ENCODE results near the gene COL6A1. TPM values are rescaled to one million over a fixed set of nuclear protein-coding genes. Genes with fewer than 3 reads are reported as not detected.
A peak's percentile ranks its signal among the peaks of the same experiment; 100 is the strongest.

The COL6A1 gene
- total RNA-seq, 1 experiment from 2014 or later, result 193 TPM

DNA sequence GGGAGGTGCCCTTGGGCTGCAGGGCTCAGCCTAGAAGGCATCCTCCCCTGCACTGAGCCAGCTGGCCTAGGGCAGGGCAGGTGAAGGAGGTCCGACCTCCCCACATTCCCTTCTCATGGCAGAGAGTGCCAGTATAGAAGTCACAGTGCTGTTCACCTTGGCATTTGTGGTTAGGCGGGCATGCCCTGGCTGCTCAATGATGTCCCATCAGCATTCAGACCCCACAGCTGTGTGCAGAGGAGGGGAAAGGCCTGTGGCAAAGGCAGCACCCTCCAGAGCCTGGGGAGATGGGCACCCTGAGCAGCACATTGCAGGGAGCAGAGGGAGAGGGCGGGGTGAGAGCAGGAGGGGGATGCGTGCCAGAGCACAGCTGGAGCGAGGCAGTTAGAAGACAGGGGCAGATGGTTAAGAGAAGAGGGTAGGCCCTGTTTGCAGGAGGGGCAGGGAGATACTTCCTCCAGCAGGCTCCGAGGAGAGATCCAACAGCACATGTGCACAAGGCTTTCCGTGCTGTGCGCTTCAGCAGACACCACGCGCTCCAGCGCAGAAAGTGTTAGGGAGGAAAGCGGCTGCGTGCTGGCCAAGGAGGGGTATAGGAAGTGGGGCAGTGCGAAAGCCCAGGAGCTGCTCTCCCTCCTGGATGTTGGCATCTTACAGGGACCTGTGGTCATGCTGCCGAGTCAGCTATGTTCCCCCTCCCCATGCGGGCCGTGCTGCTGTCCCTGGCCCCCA is 43.7 kb upstream of the COL6A1 start:
- no peak overlapping the region for H3T11ph ChIP-seq (ENCODE audit: low read length)

More for the DNA sequence above, 43.7 kb upstream of the COL6A1 start:
- Mint-ChIP-seq H3K4me3 (no peak overlapping the region), H3K4me1 (peaks cover 0 to 2% of the 10 kb centered on the region in 2 experiments; a peak in 2 of 4 replicates), H3K9me3 (peaks cover 4% of the 10 kb centered on the region in 2 experiments; a peak in 2 of 5 replicates), H3K27ac (no peak overlapping the region), H3K27me3 (ENCODE audit: low read depth) (peaks cover 26% of the 10 kb centered on the region), H3K36me3 (ENCODE audit: insufficient read depth in 1 of 3, low read depth in 3 of 3) (peaks cover 0 to 5% (median 0%) of the 10 kb centered on the region in 3 experiments; a peak in 1 of 7 replicates)
- no peak overlapping the region for H2BK12ac ChIP-seq (ENCODE audit: insufficient read length, low read depth, low read length)
- no peak overlapping the region for H3K27ac ChIP-seq (ENCODE audit: insufficient read length, low read depth, low read length)
- H3K27me3 ChIP-seq (ENCODE audit: insufficient read depth, low read length), result no peaks in the 10 kb centered on the region
- no peaks in the 10 kb centered on the region for H3K23me2 ChIP-seq (ENCODE audit: insufficient read length, low read depth, low read length, poor library complexity, severe bottlenecking)
- no peak overlapping the region for H2BK120ac ChIP-seq (ENCODE audit: low read depth, low read length, poor library complexity, severe bottlenecking)
- H3K18ac ChIP-seq (ENCODE audit: insufficient read length, low read depth, low read length), result no peak overlapping the region
- DNase-seq, result no peak
- no peaks in the 10 kb centered on the region for H3K4me1 ChIP-seq (ENCODE audit: insufficient read depth, low read length)
- no peak overlapping the region for H4K91ac ChIP-seq (ENCODE audit: insufficient read length, low read depth, low read length)
- H4K5ac ChIP-seq (ENCODE audit: insufficient read length, low read depth, low read length), result no peak overlapping the region
- H2BK20ac ChIP-seq (ENCODE audit: low read depth, low read length, poor library complexity, severe bottlenecking), result no peak overlapping the region
- H2AFZ ChIP-seq (ENCODE audit: low read length), result no peak overlapping the region
- no peak overlapping the region for H3K4me2 ChIP-seq (ENCODE audit: insufficient read depth, insufficient read length, low read length)
- WGBS (ENCODE audit: extremely low coverage, insufficient read length, low lambda C conversion rate), result no CpG with 5 or more reads among the region's 17 CpGs
- no peak overlapping the region for H3K56ac ChIP-seq (ENCODE audit: insufficient read length, low read depth, low read length)
- H3K23ac ChIP-seq (ENCODE audit: insufficient read length, low read depth, low read length), result no peak overlapping the region
- H4K8ac ChIP-seq (replicated peaks; ENCODE audit: insufficient read length, low read depth, low read length), result no peak overlapping the region
- no peaks in the 10 kb centered on the region for H3K79me1 ChIP-seq (ENCODE audit: insufficient read depth, low read depth, low read length, poor library complexity, severe bottlenecking)
- peak overlapping the region; percentile 28; the same call in 1 of the 2 replicates for H3K14ac ChIP-seq (ENCODE audit: insufficient read depth, low read length)
- no peaks in the 10 kb centered on the region for H4K20me1 ChIP-seq (ENCODE audit: control insufficient read depth, insufficient read depth, insufficient read length)
- no peak overlapping the region for H3K4ac ChIP-seq (ENCODE audit: low read depth, low read length)
- H3K9ac ChIP-seq (ENCODE audit: extremely low read depth, insufficient read length, low read length), result no peak overlapping the region
- H2AK5ac ChIP-seq (ENCODE audit: insufficient read length, low read length), result no peak overlapping the region
- TF ChIP-seq, protein P1, sequence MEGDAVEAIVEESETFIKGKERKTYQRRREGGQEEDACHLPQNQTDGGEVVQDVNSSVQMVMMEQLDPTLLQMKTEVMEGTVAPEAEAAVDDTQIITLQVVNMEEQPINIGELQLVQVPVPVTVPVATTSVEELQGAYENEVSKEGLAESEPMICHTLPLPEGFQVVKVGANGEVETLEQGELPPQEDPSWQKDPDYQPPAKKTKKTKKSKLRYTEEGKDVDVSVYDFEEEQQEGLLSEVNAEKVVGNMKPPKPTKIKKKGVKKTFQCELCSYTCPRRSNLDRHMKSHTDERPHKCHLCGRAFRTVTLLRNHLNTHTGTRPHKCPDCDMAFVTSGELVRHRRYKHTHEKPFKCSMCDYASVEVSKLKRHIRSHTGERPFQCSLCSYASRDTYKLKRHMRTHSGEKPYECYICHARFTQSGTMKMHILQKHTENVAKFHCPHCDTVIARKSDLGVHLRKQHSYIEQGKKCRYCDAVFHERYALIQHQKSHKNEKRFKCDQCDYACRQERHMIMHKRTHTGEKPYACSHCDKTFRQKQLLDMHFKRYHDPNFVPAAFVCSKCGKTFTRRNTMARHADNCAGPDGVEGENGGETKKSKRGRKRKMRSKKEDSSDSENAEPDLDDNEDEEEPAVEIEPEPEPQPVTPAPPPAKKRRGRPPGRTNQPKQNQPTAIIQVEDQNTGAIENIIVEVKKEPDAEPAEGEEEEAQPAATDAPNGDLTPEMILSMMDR (conservative IDR thresholded peaks at IDR 0.05), result no peak
- no peaks in the 10 kb centered on the region for H3K79me2 ChIP-seq (ENCODE audit: insufficient read depth, low read length)
- H3K9me3 ChIP-seq (ENCODE audit: control insufficient read depth, low read depth, low read length), result no peaks in the 10 kb centered on the region
- H2BK5ac ChIP-seq (ENCODE audit: insufficient read length, low read length), result no peak overlapping the region
- H2BK15ac ChIP-seq (ENCODE audit: low read depth, low read length), result no peak overlapping the region
